ENCODE results near the gene URB2. TPM values are rescaled to one million over a fixed set of nuclear protein-coding genes. Genes with fewer than 3 reads are reported as not detected.
A peak's percentile ranks its signal among the peaks of the same experiment; 100 is the strongest.
"Not testable (repeated sequence)": the region's sequence is repeated elsewhere in the genome, so short reads cannot be mapped to it uniquely, and the experiment has no call there.

Gene URB2
- polyA plus RNA-seq, 4 donors, result 7.2 to 8.5 (median 7.5) TPM

GRCh38 chr1:229689904-229690303 is 63.9 kb downstream of the URB2 start:
- DNase-seq (ENCODE audit: low read depth in 4 of 4, low spot score in 3 of 4), result no peak

- no peak for DNase-seq (ENCODE audit: low read depth in 4 of 4, low spot score in 3 of 4)
These were observed 64.6 kb downstream of the URB2 start for GRCh38 chr1:229690662-229691061.

GRCh38 chr1:229691362-229691761 is 65.3 kb downstream of the URB2 start:
- DNase-seq (ENCODE audit: low read depth in 4 of 4, low spot score in 3 of 4), result no peak

GRCh38 chr1:229693129-229693900 is 67.3 kb downstream of the URB2 start:
- DNase-seq (ENCODE audit: low read depth in 4 of 4, low spot score in 3 of 4), result no peak

GRCh38 chr1:229694053-229694693 is 68.1 kb downstream of the URB2 start:
- peak in 3 of 4 donors; percentile 29 to 45 (median 33) for DNase-seq (ENCODE audit: low read depth in 4 of 4, low spot score in 3 of 4)

- DNase-seq (ENCODE audit: low read depth in 4 of 4, low spot score in 3 of 4), result no peak
These were observed 70.3 kb downstream of the URB2 start for GRCh38 chr1:229696385-229696784.

GRCh38 chr1:229699613-229700267 is 73.7 kb downstream of the URB2 start:
- DNase-seq (ENCODE audit: low read depth in 4 of 4, low spot score in 3 of 4), result no peak

- no peak for DNase-seq (ENCODE audit: low read depth in 4 of 4, low spot score in 3 of 4)
These were observed 78.1 kb downstream of the URB2 start for GRCh38 chr1:229704157-229704556.

GRCh38 chr1:229705152-229705551 is 79.1 kb downstream of the URB2 start:
- DNase-seq (ENCODE audit: low read depth in 4 of 4, low spot score in 3 of 4), result not testable (repeated sequence)

GRCh38 chr1:229707127-229707526 is 81.1 kb downstream of the URB2 start:
- not testable (repeated sequence) for DNase-seq (ENCODE audit: low read depth in 4 of 4, low spot score in 3 of 4)

- no peak for DNase-seq (ENCODE audit: low read depth in 4 of 4, low spot score in 3 of 4)
These were observed 83.5 kb downstream of the URB2 start for GRCh38 chr1:229709500-229710013.

Other genes with a start within 250 kb of the URB2 start
- gene ACTA1, start 192.2 kb upstream of the URB2 start, polyA plus RNA-seq (ENCODE audit: insufficient read length in 4 of 4), result 1 to 10 TPM in 3 of 4 donors, under 1 TPM in 1; 0.61 to 2.4 (median 1.5) TPM
- 10 to 100 TPM; 34.7 to 56.9 (median 47.3) TPM for gene NUP133, start 117.9 kb upstream of the URB2 start, polyA plus RNA-seq (ENCODE audit: insufficient read length in 4 of 4)
- gene ABCB10, start 67.5 kb upstream of the URB2 start, polyA plus RNA-seq (ENCODE audit: insufficient read length in 4 of 4), result 10 to 100 TPM; 19.1 to 22.1 (median 20.2) TPM
- 10 to 100 TPM; 15.1 to 21.3 (median 18.9) TPM for gene TAF5L, start 125 bp upstream of the URB2 start, polyA plus RNA-seq (ENCODE audit: insufficient read length in 4 of 4)

Data from left renal pelvis (tissue), 4 donors.